Jurkat, Clone E6-1 (cell line): ENCODE data around the gene C1QL3. TPM values are rescaled to one million over a fixed set of nuclear protein-coding genes. Genes with fewer than 3 reads are reported as not detected.

Experiments
- DNase-seq: peaks from one replicate; pipeline ENCODE4 v3.0.0-alpha.2; 2011; ENCODE audit warnings: low read depth, low spot score
- H3K4me3 ChIP-seq: 2 replicates; pipeline ENCODE4 v1.5.1; 2011; ENCODE audit warnings: mild to moderate bottlenecking, low read length, control low read depth, moderate library complexity
- polyA plus RNA-seq: library from polyadenylated mRNA; unstranded; fragments of >200 nt; gene quantifications from one replicate; pipeline ENCODE4 v1.2.1, GENCODE V29; 2012; ENCODE audit warnings: missing spikeins; ENCODE audit not compliant: insufficient read length, insufficient read depth

The C1QL3 gene
- polyA plus RNA-seq: not detected

DNA sequence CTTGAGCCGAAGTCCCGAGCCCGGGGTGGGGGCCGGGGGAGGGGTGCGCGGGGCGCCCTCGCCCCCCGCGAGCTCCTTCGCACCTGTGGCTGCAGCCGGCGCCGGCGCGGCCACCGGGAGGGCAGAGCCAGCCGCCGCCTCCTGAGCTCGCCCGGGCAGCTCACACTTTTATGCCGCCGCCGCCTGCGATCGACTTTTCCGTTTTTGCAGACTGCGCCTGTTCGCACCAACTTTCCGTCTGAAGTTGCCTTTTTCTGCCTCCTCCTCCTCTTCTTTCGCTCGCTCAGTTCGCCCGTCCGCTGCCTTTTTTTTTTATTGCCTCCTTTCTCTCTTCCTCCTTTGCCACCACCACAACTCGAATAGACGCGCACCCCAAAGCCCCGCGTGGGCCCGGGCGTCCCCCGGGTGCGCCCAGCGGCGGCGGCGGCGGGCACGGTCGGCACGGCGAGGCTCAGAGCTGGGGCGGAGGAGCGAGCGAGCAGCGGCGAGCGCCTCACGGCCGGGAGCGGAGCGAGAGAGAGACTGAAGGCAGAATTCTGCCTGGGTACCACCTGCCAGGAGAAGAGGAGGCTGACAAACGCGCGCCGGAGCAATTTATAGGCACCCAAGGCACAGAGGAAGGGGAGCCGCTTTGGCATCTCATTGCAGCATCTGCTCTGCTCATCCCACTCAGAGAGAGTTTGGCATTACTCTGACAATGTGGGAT, at the start of gene C1QL3:
TSS of gene C1QL3 (minus strand) at position 569 of the 706 bp plus-strand sequence. CDS start 814 bp downstream, outside the sequence.
- DNase-seq: no peak
- H3K4me3 ChIP-seq: no peak within 1 kb of the TSS

DNA sequence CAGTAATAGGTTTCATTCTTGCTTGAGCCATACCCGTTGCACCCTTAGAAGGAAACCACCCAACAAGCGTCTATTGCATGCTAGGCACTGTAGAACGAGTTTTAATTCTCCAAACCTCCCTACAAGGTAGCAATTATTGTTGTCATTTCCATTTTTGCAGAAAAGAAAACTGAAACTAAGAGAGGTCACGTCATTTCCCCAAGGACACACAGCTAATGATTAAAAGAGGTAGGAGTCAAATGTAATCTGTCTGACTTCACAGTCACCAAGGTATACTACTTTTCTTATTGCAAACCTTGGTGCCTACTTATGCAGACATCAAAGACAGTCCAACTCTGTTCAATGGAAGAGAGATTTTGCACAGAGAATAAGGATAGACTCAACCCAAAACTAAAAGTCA, 49.1 kb upstream of the C1QL3 start:
- DNase-seq: no peak
- H3K4me3 ChIP-seq: no peak overlapping the region

DNA sequence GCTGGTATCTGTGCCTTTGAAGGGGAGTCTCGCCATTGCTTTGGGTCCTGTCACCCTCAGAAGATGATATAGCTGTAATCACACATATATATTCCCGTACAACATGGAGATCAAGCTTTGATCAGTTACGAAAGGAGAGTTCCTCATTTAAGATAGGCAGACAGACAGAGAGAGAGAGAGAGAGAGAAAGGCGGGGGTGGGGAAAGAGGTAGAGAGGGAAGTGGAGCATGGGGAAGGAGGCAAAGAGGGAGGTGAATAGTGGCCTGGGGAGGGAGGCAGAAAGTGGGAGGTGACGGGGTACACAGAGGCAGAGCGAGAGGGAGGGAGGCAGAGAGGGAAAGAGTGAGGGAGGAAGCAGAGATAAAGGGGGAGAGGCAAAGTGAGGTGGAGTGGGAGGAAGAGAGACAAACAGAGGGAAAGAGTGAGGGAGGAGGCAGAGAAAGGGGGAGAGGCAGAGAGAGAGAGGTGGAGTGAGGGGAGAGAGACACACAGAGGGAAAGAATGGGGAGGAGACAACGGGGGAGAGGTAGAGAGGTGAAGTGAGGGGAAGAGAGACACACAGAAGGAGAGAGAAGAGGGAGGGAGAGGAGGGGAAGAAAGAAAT, 44.6 kb upstream of the C1QL3 start:
- DNase-seq: no peak

DNA sequence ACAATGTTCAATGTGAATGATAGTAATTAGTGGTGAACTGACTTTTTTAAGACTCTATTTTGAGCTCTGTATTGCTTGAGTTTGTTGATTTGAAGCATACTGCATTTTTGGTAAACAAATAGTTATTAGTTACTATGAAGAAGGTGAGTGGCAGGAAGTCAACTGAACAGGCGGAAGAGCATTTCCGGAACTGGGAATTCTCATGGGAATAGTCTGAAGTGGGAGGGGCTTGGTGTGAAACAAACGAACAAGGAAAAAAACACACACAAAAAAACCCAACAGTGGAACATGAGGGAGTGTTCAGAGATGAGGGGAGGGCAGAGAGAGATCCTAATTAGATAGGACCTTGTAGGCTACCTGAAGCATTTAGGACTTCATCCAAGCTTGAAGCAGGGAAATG, 43.9 kb upstream of the C1QL3 start:
- DNase-seq: no peak
- H3K4me3 ChIP-seq: no peak overlapping the region

More for the DNA sequence above, 44.6 kb upstream of the C1QL3 start:
- no peak overlapping the region for H3K4me3 ChIP-seq

DNA sequence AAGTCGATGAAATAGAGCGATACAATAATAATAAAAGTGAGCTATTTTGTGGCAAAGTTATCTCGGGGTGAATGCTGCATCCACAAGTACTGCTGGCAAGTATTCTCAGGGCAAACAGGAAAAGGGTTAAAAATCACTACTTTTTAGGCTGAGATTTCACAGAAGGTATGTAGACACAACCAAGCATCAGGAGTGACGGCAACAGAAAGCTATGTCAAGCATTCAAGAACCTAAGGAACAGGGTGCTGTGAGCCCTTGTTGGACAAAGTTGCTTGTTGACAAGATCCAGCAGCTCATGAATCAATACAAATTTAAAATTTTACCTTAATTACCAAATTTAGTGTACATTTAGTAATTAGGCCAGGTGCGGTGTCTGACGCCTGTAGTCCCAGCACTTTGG, 41.2 kb upstream of the C1QL3 start:
- DNase-seq: no peak

DNA sequence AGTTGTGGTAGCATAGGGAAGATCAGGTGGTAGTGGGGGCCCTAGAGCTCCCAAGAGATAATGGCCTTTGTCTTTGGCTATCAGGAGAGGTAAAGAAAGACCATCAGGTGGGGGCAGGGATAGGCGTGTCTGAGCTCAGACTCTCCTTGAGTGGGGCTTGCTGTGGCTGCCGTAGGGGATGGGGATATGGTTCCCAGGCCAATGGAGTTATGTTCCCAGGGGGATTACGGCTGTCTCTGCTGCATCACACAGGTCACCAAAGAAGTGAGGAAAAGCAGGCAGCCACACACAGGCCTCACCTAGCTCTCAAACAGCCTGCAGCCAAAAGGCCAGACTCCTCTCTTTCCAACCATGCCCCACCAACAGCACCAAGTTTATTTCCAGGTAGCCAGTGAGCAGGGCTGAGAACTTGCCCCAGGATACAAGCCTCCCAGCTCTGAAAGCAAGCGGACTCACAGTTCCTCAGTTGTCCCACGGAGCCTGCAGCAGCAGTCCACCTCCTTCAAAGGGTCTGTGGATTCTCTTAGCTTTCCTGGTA, 37.6 kb upstream of the C1QL3 start:
- H3K4me3 ChIP-seq: no peak overlapping the region
- DNase-seq: no peak

More for the DNA sequence above, 41.2 kb upstream of the C1QL3 start:
- no peak overlapping the region for H3K4me3 ChIP-seq

DNA sequence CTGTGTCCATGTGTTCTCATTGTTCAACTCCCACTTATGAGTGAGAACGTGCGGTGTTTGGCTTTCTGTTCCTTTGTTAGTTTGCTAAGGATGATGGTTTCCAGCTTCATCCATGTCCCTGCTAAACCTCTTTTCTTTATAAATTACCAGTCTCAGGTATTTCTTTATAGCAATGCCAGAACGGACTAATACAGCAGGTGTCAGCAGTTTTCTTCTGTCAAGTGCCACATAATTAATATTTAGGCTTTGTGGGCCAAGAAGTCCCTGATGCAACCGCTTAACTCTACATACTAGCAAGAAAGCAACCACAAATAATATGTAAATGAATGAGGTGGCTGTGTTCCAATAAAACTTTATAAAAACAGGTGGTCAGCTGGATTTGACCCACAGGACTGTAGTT, 26.3 kb upstream of the C1QL3 start:
- H3K4me3 ChIP-seq: no peak overlapping the region
- no peak for DNase-seq

DNA sequence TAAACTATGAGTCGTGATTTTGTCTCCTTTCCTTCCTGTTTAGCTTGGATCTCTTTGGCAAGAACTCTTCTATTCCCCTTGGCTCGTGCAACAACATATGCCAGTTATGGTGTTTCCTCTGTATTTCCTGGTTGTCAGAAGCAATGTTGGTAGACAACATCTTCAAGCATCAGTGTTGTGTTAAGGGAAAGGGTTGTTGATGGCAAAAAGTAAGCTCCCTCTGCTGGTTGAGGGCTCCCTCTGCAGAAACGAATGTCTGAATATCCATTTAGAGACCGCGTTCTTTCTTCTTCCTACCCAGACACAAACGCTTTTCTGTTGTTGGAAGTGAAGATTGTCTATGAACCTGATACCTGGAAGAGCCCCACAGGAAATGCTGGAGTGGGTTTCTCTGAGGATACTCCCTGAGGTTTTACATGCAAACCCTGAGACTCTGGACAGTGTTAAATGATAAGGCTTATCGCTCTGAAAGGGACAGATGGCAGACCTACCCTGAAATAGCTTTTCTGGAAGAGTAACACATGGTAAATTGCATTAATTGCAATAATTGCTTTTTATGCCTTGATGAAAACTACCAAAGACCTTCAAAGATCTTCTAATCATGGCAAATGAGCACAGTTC, 23.5 kb upstream of the C1QL3 start:
- H3K4me3 ChIP-seq: no peak overlapping the region
- DNase-seq: peak; percentile 42

DNA sequence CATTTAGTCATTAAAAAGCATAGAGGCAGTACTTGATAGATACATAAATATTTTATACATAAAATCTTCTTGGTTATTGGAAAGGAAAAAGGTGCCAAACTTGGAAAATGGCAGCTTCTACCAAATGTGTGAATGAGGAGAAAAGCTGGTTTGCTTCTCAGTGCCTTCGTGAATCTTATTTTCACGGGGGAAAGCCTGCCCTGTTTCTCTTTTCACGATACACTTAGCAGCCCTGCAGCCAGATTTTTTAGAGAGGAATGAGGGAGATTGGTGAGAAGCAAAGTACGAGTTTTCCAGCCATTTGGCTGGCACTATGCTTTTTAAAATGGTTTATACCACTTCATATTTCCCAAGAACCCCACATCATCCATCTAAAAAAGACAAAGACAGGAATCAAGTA, 22.9 kb upstream of the C1QL3 start:
- no peak overlapping the region for H3K4me3 ChIP-seq
- DNase-seq: no peak

DNA sequence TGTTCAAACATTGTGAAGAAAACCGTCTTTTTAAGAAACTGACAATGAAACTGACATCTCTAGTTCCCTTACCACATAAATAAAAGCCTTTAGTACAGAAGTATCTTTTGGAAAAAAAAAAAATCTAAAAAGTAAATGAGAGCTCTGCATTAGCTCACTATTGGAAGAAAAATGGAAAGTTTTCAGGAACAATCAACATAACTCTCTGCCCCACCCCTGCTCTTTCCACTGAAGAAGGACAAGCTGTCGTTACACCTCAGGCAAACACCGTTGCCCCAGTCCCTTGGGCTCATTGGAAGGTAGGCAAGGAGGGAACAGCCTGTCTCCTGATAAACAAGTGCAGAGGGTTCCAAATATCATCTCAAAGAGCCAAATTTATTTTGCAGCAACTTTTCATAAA, 22.4 kb upstream of the C1QL3 start:
- no peak overlapping the region for H3K4me3 ChIP-seq
- no peak for DNase-seq

DNA sequence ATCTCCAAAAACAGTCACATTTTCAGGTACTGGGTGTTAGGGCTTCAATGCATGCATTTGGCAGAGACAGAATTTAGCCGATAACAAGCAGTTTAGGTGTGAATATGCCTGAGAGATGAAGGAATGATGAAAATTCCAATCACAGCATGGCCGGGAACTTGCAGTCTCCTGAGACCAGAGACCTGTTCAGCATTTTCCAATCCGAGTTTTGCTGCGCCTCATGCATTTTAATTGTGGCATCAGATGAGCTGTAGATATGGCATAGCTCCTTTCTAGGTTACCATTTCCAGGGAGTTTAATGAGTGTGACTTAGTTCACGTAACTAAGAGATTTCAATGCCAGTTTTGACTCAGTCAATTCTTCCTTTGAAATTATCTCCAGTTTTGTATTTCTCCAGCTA, 14.5 kb upstream of the C1QL3 start:
- no peak overlapping the region for H3K4me3 ChIP-seq
- DNase-seq: no peak

DNA sequence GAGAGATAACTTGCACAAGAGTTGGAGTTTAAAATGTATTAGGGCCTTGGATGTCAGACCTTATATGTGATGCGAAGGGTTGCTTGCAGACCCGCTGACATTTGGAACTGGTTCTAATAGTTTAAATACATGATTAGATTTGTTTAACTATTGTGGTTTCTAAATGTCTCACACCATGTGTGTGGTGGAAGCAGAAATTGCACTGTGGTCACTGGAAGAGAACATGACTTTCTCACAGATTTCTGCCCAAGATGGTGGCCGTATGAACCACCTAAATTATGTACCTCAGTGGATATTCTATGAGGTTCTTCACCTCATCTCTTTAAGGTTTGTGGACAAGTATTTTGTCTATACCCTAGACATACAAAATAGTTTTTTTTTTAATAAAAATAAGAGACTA, 8.2 kb upstream of the C1QL3 start:
- DNase-seq: no peak
- H3K4me3 ChIP-seq: no peak overlapping the region

DNA sequence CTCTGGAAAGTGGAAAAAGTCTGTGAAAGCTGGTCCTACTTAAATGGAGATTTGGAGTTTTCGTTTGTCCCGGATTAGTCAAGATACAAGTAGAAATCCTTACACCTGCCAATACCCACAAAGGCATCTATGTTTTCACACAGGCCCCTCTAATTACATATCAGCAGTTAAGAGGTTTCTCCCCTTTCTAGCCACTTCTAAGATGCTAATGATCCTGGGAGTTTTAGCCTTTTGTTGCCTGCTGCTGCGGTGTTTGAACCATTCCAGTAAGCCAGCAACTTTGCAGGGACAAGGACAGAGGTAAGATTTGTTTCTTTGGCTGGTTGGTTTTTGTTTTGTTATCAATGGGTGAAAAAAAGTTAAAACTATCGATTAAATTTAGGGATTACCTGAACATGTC, 5.8 kb upstream of the C1QL3 start:
- no peak overlapping the region for H3K4me3 ChIP-seq
- no peak for DNase-seq

DNA sequence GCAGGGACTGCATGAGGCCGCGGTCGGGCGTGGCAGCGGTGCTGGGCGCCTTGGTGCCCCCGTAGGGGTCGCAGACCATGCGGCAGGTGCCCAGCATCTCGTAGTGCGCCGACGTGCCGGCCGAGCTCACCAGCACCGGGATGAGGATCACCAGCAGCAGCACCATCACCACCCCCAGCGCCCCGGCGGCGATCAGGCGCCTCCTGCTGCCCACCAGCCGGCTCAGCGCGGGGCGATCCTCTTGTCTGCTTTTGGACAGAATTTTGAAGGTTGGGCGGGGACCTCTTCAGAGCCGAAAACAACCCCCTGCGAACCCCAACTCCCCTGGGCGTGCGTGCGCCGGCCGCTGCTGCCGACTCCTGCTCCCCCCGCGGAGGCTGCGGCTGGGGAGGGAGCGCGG, 779 bp downstream of the C1QL3 start:
- no peak overlapping the region for H3K4me3 ChIP-seq
- no peak for DNase-seq

DNA sequence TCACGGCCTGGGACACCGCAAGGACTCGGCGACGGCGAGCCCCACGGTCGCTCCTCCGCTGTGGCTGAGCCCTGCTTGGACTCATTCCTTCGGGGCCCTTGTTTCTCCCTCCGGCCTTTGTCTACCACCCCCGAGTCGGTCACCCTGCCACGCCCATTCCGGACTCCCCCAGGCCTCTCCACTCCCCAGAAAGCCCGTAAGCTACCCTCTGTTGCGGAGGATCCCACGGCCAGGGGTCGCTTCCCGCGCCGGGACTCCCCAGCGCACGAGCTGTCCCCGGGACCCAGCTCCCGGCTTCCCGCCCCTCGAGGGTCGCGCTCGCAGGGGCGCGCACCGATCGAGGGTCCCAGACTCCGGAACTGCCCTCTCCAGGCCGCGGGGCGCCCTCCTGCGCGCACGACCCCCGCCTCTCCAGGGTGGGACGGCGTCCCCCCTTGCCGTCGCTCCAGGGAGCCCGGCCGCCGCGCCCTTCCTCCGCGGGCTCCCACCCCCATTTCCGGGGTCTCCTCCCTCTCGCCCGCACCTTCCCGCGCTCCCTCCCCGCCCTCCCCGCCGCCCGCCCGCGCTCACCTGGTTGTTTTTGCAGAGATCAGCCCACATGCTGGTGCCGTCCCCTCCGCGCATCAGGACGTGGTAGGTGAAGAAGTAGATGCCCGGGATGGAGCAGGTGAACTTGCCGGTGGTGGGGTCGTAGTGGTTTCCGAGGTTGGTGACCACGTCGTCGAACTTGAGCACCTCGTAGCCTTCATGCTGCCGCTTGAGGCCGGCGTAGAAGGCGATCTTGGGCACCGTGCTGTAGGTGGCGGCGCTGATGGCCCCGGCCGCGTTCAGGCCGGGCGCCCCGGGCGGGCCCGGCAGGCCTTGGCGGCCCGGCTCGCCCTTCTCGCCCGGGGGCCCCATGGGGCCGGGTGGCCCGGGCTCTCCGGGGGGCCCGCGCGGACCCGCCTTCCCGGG, 1.5 kb downstream of the C1QL3 start:
- H3K4me3 ChIP-seq: no peak overlapping the region
- DNase-seq: no peak

DNA sequence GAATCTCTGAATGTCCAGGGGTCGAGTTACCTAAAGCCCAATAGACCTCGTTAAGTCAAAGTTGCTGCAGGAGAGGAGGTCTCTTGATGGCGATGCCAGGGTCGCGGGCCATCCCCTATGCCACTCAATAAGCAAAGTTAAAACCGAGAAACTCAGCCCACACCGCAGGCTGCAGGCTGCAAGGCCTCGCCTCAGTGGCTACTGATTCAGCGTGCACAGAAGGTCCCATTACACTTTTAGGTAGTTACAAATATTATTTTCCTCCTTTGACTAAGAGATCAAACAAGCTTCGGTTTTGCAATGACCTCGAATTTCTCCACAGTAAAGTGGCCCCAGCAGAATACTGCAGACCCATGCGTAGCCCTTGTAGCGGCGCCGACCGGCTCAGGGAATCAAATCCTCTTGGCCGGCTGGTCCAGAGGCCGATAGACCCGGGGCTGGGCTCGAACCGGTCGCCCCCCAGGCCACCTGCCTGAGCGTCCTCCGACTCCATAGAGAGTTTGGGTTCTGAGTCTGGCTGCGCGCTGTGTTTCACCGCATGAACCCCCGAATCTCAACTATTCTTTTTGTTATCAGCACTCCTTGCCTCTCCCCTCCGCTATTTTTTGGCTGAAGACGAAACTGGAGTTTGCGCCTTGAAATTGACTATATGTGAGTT, 2.3 kb downstream of the C1QL3 start:
- H3K4me3 ChIP-seq: no peak overlapping the region
- DNase-seq: no peak

DNA sequence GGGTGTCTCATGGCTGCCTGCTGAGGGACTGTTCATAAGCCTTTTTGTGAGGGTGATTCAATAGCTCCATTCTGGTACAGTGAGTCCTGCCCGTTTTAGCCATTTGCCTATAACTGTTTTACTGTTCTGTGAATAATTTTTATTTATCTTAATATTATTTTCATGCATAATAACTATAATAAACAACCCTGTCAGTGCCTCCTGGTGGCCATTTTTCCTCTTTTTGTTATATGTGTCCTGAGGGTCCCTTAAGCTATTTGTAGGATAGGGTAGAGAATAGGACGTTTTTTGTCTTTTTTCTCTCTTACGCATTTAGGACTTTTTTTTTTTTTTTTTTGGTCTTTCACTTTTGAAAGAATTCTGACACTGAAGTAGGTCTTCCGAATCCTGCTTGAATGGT, 2.9 kb downstream of the C1QL3 start:
- DNase-seq: no peak

DNA sequence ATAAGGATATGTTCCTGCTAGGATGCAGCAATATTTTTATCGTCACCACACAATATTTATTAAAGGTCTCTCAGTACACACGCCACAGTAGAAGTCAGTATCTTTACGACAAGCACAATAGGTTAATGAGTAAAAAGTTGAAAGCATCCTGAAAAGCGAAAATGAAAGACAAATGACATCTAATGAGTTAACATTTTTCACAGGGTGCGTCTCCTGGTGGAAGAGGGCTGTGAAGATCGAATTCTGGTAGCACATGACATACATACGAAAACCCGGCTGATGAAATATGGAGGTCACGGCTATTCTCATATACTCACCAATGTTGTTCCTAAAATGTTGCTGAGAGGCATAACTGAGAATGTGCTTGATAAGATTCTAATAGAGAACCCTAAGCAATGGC, 10.8 kb downstream of the C1QL3 start:
- no peak overlapping the region for H3K4me3 ChIP-seq
- DNase-seq: no peak

More for the DNA sequence above, 2.9 kb downstream of the C1QL3 start:
- H3K4me3 ChIP-seq: no peak overlapping the region

DNA sequence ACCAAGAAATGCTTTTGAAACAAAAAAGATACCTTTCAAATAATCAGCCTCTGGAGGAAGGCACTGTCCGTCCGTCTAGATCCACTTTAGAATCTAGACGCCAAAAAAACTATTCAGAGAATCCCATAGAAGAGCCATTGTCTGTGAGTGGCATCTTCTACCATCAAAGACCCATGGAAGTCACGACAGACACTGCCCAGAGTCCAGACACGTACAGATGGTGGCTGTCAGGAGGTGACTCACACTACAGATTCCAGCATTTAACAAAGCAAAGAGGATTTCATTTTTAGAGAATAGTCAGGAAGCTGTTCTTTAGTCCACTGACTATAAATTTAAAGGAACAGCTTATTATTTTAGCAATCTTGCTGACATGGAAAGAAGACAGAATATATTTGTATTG, 11.7 kb downstream of the C1QL3 start:
- no peak overlapping the region for H3K4me3 ChIP-seq
- no peak for DNase-seq
